G401.6 (cell line): ENCODE measurements around the gene PDE5A.
"Not testable (repeated sequence)": the region's sequence is repeated elsewhere in the genome, so short reads cannot be mapped to it uniquely, and the experiment has no call there.

Experiments used
- FAIRE-seq: peaks from 2 replicates; lab custom pipeline; 2012; peaks lifted over from hg19 to GRCh38; lab: Jason Lieb, UNC

PDE5A gene

DNA sequence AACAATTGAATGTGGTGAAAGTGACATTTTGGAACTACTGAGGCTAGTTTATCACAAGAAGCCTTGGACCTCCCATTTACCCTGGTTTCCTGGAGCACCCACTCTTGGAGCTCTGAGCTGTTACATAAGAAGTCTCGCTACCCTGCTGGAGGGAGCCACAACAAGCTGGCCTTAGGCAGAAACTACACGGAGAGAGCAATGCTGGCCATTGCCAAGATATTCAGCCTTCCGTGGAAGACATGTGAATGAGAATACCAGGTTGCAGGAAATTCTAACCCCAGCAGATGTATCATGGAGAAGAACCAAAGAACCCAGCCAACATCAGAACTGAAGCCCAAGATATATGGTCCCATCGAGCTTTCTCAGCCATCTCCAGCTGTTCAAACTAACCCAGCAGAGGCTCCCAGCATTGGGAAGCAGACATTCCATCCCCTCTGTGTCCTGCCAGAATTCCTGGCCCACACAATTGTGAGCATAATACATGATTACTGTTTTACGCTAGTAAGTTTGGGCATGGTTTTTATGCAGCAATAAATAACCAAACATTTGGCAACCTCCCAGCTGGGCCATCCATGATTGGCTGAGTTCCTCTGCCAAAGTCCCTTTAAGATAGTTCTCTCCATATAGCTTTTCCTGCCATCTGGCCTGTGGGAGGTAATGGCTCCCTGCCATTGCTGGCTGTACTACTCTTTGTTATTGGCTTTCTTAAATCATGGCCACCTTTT is 17.9 kb upstream of the PDE5A start:
- no peak for FAIRE-seq

DNA sequence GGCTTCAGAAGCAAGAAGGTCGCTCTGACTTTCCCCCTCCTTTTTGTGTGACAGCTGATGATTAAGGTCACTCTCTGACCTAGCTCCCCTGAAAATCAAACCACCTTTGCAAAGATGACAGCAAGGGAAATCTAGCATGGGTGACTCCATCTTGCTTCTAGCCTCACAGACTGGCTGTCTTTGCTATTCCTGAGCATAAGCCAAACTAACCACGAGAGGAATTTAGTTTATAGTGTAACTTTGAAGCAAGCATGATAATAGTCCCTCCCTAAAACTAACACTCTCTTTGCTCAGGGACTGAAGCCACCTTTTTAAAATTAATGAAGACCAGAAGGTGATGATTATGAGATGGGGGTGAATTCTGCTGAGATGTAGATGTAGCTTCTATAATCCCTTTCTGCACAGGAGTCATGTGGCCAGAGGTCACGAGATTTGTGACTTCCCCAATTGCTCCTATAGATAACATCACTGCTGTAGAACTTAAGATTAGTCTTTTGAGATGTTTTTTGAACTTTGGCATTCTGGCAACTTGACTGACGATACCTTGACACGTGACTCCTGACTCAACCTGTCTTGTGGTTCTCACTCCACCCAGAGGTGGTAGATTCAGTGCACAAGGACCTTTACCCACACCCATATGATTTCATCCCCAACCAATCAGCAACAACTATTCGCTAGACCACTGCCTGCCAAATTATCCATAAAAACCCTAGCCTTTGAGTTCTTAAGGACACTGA is 14.9 kb upstream of the PDE5A start:
- no peak for FAIRE-seq

DNA sequence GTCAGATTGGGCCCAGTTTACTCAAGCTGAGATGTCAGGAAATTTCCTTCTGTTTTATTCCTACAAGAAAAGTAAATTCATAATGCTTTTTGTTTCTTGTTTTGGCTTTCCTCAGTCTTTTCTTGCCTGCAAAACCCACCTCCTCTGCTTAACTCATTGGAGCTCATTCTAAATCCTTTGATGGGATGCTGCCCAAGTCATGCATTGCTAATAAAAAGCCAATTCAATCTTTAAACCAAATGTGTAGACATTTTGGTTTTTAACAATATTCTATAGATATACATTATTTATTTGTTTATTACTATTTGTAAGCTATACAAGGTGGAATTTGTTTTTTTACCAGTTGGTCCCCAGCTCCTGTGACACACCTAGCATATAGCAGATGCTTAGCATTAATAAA is 13.2 kb upstream of the PDE5A start:
- no peak for FAIRE-seq

DNA sequence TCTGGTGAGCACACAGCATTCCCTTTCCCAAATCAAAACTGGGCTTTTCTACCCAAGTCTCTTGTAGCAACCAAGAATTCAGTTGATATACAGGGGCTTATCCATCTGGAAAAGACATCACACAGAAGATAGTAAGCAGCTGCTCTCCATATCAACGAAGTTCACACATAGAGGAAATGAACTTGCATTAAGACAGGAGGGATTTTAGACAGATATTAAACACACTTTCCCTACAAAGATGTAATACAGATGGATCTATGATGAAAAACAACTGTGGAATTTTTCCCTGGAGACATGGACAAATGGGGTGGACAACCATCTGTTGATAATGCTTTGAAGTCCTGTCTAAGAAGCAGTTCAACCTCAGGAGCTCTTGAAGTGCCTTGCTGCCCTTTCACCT is 9.8 kb upstream of the PDE5A start:
- FAIRE-seq, result no peak

DNA sequence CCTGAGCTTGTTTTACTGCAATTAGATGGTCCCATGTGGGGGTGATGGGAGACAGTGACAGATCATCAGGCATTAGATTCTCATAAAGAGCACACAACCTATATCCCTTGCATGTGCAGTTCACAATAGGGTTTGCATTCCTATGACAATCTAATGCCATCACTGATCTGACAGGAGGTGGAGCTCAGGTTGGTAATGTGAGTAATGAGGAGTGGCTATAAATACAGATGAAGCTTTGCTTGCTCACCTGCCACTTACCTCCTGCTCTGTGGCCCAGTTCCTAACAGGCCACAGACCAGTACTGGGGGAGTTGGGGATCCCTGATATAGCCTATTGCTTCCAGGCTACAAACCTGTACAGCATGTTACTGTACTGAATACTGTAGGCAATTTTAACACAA is 8.2 kb upstream of the PDE5A start:
- not testable (repeated sequence) for FAIRE-seq

DNA sequence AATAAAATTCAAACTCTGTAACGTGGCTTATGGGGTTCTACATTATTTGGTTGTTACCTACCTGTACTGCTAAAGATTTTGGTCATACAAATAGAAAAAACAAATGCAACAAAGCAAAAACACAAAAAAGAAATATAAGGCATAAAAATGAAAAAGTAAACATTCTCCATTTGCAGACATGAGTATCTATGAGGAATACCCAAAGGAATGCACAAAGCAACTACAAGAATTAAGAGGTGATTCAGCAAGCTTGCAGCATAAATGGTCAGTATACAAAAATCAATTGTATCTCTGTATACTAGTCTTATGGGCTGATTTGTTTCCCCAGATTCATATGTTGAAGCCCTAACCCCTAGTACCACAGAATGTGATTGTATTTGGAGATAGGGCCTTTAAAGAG is 3.6 kb upstream of the PDE5A start:
- FAIRE-seq, result no peak

DNA sequence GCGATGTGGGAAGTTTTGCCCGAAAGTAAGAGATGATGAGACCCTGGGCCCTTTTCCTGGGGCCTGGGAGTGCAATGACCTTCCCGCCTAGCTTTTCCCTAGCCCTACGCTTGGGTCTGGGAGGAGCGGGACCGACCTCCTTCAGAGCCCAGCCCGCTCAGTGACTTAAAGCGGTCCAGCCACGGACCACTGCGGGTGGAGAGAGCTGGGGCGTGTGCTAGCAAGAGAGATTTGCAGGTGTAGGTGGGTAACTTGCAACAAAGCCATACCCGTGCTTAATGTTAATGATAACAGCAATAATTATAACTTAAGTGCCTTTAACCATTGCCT is 503 bp upstream of the PDE5A start:
- no peak for FAIRE-seq

DNA sequence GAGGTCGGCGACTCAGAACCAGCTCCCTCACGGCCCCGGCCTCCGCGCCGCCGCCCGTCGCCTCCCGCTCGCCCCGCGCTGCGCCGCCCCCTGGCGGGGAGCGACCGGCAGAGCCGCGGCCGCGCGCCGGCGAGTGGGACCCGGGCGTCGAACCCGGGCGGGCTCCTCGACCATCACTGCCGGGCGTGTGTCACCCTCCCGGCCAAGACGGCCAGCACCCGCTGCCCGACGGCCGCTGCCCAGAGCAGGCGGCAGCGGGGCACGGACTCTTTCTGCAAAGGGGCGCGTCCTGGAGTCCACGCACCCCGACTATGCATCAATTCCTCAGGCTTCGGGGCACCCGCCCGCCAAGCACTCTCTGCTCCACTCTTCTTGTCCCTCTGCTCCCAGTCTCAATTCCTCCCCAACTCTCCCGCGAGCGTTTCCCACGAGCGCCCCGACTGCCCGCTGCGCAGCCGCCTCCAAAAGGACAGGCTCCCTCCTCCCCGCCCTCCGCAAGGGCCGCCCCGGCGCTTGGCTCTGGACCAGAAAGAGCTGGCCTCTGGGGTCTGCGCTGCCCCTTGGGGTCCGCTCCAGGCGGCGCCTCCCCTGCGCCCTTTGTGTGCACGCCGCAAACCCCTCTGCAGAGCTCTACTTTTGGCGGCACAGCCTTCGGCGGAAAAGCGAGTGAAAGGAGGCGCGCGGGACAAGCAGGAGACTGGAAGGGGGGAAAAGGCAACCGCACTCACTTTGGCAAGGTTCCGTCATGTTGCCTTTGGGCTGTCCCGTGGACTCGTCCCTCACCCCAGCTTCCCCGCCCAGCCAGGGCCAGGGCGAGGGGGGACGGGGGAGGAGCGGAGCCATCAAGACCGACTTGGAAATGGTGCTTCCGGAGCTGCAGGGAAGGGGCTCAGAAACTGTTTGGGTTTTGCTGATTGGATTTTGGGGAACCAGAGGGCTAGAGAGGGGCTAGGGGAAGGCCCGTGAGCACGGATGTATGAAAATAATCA is 1.0 kb downstream of the PDE5A start:
- no peak for FAIRE-seq

DNA sequence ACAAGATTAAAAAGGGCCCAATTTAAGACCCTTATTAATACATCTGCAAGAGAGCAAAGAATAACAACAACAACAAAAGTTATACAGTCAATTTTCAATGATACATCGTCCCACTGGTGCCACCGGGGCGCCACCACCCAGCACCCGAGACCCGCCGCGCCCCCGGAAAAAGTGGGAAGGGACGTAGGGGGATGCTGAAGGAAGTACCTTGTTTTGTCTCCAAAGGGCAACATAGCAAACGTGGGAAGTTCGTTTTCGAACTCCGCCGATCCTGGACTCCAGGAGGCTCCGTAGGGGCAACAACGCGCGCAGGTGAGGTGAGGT is 1.7 kb downstream of the PDE5A start:
- no peak for FAIRE-seq

DNA sequence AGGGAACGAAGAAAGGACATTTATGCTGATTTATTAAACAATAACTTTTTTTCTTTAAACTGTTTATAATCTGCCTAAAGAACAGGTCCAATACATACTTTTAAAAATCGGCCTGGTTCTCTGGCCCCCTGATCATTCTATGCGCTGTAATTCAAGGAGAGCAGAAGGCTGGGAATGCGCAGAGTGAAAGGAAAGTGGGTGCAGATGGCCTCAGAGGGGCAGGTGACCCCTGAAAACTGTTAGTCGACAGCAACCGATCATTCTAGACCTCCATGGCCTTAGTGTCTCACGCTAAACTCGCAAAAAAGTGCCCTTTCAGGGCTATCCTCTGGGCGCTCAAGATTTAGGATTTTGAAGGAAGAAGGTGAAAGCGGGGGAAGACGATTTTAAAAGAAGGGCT is 2.2 kb downstream of the PDE5A start:
- FAIRE-seq, result no peak

DNA sequence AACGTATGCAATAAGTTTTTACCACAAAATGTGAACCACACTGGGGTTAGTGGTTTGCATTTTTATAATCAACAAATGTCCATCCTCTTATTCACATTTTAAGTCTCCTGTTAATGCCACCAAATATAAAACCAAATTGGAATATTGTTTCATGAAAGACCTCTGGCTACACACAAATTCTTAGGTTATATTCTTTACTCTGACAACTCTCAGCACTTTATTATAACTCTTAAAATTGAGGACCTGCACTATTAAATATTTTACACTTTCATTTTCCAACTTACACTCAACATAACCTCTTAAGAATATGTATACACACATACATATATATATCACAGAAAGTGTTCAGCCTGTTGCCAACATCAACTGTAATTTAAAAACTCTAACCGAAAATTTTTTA is 2.8 kb downstream of the PDE5A start:
- no peak for FAIRE-seq

DNA sequence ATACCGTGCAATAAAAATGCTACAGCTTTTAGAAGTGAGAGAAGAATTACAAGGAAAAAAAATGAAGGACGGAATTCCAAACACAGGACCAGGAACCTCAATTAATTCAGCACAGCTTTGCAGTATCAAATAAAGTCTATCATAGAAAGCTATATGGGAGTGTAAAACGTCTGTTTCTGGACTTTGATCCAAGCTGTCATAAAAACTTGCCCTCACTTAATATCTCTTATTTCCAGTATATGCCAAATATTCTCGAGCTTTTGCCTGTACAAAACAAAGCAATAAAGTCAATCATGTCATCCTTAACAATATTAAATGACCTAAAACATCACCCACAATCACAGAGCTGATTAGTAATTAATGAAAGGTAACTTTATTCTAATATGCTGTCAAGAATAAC is 4.2 kb downstream of the PDE5A start:
- no peak for FAIRE-seq

DNA sequence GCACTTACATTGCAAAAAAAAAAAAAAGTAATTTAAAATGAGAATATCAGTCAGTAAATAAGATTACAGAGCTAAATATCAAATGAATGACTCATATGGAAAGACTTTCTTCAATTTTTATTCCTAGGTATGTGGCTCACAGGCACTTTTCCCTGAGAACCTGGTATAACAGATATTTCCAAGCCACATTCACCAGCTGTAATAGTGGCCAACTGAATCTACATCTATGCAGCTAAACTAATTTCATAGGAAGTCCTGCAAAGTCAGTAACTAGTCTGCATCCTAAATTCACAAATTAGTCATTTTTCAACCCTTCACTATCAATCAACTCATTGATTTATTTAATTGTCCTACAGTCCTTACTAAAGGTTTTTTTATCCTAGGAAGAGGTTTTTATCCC is 5.6 kb downstream of the PDE5A start:
- no peak for FAIRE-seq

DNA sequence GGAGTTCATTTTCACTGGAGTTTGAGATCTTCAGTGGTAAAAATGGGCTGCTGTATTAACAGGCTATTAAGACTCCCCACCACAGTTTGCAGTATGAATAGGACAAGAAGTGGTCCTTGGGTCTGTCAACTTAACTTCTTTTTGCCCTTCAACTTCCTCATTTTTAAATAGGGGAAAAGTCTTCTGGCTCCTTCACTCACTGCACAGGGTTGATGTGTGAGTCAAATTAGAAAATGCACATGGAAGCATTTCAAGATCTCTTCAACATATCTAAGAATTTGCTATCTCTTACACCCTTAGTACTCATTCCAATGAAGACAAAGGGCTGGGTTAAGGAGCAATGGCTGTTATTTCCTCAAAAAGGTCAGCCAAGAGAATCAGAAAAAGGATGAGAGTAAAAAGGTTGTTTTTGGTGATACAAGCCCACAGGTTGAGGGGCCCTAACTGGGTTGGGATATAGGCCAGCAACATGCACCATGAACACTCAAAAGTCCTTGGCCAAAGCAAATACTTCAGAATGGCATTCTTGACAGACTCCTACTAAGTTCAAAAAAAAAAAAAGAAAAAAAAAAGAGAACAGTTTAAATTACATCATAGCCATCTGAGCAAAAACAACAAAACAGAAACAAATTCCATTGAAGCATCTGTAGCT is 13.4 kb downstream of the PDE5A start:
- no peak for FAIRE-seq

DNA sequence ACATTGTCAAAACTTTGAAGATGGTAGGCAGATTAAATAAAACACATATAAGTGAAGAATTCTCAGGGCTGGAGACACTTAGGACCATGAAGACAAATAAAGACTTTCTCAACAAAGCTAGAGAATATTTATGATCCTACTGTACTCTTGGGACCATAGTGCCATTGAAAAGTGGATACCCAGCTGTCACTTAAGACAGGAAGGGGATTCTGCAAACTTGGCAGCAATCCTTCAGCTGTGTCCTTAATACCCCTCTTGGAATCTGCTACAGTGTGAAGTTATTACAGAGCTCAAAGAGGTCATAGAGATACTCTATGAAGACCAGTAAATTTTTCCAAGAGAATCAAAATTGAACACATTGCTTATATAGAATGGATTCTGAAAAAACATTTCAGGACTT is 24.3 kb downstream of the PDE5A start:
- FAIRE-seq, result no peak

DNA sequence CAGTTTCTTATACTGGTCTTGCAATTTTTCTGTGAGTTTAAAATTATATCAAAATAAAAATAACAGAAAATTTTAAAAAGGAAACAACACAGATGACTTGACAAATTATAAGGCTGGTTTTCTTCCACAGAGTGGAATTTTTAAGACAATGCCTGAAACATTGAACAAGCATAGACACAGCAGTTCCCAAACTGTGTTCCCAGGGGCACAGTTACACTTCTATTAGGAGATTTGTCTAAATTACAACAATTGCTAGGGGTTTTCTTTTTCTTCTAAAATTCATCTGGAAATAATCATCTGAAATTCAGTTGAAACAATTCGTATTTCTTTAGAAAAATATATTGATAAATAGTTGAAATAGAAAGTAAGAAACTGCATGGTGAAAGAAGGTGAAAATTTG is 26.2 kb downstream of the PDE5A start:
- no peak for FAIRE-seq

DNA sequence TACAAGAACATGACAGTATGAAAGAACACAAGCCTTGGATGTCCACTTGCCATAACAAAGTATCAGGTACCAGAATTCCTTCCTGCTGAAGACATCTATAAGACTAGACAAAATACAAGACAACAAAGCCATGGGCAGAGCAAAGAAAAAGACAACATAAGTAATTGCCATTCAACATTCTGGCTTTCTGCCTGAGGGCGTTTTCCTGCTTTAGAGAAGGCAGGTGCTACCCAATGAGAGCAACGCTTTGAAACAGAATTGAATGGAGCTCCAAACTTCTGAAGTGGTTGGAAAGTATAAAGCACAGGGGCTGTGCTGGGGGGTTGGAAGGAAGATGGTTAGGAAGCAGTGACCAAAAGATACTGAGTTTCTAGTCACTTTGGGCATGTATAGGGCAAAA is 30.1 kb downstream of the PDE5A start:
- no peak for FAIRE-seq

DNA sequence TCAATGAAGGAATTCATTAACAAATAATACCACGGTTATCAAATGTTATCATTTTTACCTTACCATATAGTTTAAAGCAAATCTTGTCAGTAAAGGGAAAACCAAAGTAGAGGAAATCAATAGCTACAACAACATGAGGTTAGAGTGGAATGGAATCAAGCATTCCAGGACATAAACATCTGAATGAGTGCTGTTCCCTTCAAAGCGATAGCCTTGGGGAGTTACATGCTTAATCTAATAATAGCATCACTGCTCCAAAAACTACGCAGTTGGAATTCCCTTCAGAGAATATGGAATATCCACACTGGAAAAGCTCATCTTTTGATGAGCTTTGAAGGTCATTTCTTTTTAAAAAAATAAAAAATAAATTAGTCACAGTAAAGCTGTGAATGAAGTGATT is 31.2 kb downstream of the PDE5A start:
- no peak for FAIRE-seq

DNA sequence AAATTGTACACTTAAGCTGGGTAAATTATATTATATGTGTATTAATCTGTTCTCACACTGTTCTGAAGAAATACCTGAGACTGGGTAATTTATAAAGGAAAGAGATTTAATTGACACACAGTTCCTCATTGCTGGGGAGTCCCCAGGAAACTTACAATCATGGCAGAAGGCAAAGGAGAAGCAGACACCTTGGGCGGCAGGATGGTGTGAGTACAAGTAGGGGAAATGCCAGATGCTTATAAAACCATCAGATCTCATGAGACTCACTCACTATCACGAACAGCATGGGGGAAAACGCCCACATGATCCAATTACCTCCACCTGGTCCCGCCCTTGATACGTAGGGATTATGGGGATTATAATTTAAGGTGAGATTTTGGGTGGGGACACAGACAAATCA is 34.9 kb downstream of the PDE5A start:
- FAIRE-seq, result no peak

DNA sequence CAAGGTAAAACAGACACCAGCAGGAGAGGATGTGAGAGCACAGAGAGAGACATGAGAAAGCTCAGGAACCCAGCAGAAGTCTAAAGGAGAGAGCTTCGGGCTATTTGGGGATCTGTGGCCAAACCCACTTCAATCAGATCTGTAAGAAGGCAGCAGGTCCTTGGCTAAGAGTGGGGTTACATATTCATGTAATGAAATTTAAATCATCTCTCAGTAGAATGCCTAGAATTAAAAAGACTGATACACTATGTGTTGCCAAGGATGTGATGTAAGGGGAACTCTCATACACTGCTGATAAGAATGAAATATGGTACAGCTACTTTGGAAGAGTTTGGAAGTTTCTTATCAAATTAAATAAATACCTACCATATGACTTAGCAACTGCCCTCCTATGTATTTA is 35.8 kb downstream of the PDE5A start:
- no peak for FAIRE-seq

DNA sequence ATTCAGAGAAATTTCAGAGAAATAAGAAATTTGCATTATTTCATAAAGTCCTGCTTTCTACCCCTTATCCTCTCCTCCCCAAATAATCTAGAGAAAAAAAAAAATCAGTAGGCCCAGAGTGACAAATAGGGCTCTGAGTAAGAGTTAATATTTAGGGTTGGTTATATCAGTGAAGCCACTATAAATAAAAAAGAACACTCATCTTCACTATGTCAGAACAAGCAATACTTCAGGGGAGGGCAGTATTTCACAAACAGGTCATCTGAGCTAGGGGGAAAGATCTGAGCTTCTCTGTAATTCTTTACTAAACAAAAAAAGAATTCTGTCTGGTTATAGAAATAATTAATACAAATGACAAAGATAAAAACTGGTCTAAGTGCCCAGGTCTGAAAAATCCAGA is 39.4 kb downstream of the PDE5A start:
- FAIRE-seq, result no peak

DNA sequence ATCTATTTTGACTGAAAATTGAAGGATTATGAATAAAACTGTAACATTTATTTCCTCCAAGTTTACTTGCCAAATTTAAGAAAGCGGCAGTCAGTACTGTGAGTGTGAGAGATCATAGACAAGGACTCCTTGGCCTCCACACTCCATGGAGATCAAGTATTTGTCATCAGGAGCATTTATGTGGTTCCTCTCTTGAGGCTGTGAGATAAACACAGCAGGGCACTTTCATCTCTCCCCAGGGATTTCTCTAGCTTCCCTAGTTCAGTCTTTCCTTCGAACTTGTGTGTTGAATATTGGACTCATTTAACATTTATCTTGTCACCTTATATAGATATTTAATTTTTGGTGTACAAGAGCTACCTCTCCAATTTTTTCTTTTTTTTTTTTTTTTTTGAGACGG is 40.8 kb downstream of the PDE5A start:
- FAIRE-seq, result no peak

DNA sequence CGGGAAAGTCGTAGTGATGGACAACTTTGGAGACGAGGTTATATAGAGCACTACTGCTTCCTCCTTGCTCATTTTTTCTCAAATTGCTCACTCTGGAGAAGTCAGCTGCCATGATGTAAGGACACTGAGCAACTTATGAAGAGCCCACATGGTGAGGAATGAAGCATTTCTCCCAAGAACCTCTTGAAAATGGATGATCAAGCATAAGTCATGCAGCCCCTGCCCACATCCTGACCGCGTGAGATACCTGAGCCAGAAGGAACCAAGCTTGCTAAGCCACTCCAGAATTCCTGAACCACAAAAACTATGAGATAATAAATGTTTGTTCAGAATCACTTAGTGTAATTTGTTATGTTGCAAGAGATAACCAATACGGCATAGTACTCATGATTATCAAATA is 42.8 kb downstream of the PDE5A start:
- no peak for FAIRE-seq
